HL-60/S4 treated with phorbol 12-myristate 13-acetate at 8.2 ng/mL for 4 days and 3 days (cell line): ENCODE results near the gene CCNDBP1.

Experiments
- in situ Hi-C: fragments of 300-500 bp; cut with MboI; formaldehyde crosslinking; loops from 2 replicates; pipeline ENCODE4 v1.15.0; 2022; ENCODE audit warnings: low sequenced_read_pairs

CCNDBP1 gene

GRCh38 chr15:43242616-43243015 lies 57.4 kb downstream of the CCNDBP1 start:
- in situ Hi-C loops = no loop called here

- in situ Hi-C loops = no loop called here
These were observed 57.9 kb downstream of the CCNDBP1 start for GRCh38 chr15:43243020-43243645.

GRCh38 chr15:43244092-43244491 lies 58.9 kb downstream of the CCNDBP1 start:
- in situ Hi-C loops = no loop called here

GRCh38 chr15:43246261-43246774 lies 61.1 kb downstream of the CCNDBP1 start:
- in situ Hi-C loops = no loop called here
